SK-N-SH (cell line): ENCODE data around the gene AGBL5. TPM values are rescaled to one million over a fixed set of nuclear protein-coding genes. Genes with fewer than 3 reads are reported as not detected.

Experiments
- CTCF ChIA-PET: fragments of 300-600, 350-600 bp; formaldehyde crosslinking; extraction: SDS; loops from one replicate; lab custom pipeline; 2021; lab: Yijun Ruan, JAX
- POLR2A ChIA-PET: fragments of 350-600 bp; sonication (Branson Sonifier 250); formaldehyde crosslinking; extraction: SDS; loops from one replicate; lab custom pipeline; 2020; ENCODE audit warnings: antibody characterized with exemption, inconsistent platforms; lab: Yijun Ruan, JAX
- DNase-seq: peaks from one replicate; pipeline ENCODE4 v3.0.0; 2012
- H2AFZ ChIP-seq: fragments of 200-600 bp; sonication (generic); 2 replicates; pipeline ENCODE4 v1.8.1; 2016; ENCODE audit warnings: antibody characterized with exemption, mild to moderate bottlenecking, low read depth
- H3F3A ChIP-seq: fragments of 200-600 bp; sonication (generic); replicated peaks from 2 replicates; pipeline ENCODE3; 2016; ENCODE audit warnings: antibody characterized with exemption, mild to moderate bottlenecking; ENCODE audit not compliant: insufficient read depth
- H3K27ac ChIP-seq, 2 experiments: fragments of 200-500 bp in 1 of 2; fragments of 200-600 bp in 1 of 2; sonication (Bioruptor generic) in 1 of 2; sonication (generic), shearing (Covaris generic) in 1 of 2; 2 replicates each; pipeline versions ENCODE4 v1.5.1 to v1.6.1; 2014 to 2016; ENCODE audit warnings: low read depth in 2 of 2, inconsistent platforms in 1 of 2, low read length in 1 of 2, mild to moderate bottlenecking in 1 of 2, mixed read lengths in 1 of 2
- H3K27me3 ChIP-seq: fragments of 200-600 bp; sonication (generic), shearing (Covaris generic); 2 replicates; pipeline ENCODE4 v1.6.1; 2016; ENCODE audit warnings: mixed run types; ENCODE audit not compliant: insufficient read depth
- H3K36me3 ChIP-seq, 2 experiments: fragments of 200-500 bp in 1 of 2; fragments of 200-600 bp in 1 of 2; sonication (Bioruptor generic) in 1 of 2; sonication (generic) in 1 of 2; replicated peaks in 1 of 2; 2 replicates each; pipeline versions ENCODE3 to v1.5.1; 2014 to 2016; ENCODE audit warnings: low read length in 1 of 2, mild to moderate bottlenecking in 1 of 2; ENCODE audit not compliant: insufficient read depth in 2 of 2, control insufficient read depth in 1 of 2
- H3K4me1 ChIP-seq, 2 experiments: fragments of 200-500 bp in 1 of 2; fragments of 200-600 bp in 1 of 2; sonication (Bioruptor generic) in 1 of 2; sonication (generic), shearing (Covaris generic) in 1 of 2; 2 replicates each; pipeline versions ENCODE4 v1.5.1 to v1.6.1; 2014 to 2016; ENCODE audit warnings: low read depth in 1 of 2, low read length in 1 of 2, mixed run types in 1 of 2; ENCODE audit not compliant: insufficient read depth in 2 of 2, control insufficient read depth in 1 of 2
- H3K4me2 ChIP-seq: fragments of 200-600 bp; sonication (generic), shearing (Covaris generic); 2 replicates; pipeline ENCODE4 v1.6.1; 2017; ENCODE audit warnings: mixed run types
- H3K4me3 ChIP-seq, 2 experiments: fragments of 200-500 bp in 1 of 2; fragments of 200-600 bp in 1 of 2; sonication (Bioruptor generic) in 1 of 2; sonication (generic), shearing (Covaris generic) in 1 of 2; 2 replicates each; pipeline versions ENCODE4 v1.5.1 to v1.8.1; 2014 to 2016; ENCODE audit warnings: low read depth in 2 of 2, inconsistent platforms in 1 of 2, low read length in 1 of 2, mild to moderate bottlenecking in 1 of 2, mixed read lengths in 1 of 2, moderate library complexity in 1 of 2
- H3K79me2 ChIP-seq: fragments of 200-600 bp; sonication (generic); 2 replicates; pipeline ENCODE4 v1.8.1; 2017; ENCODE audit warnings: mild to moderate bottlenecking; ENCODE audit not compliant: insufficient read depth
- H3K9ac ChIP-seq: fragments of 200-600 bp; sonication (generic); 2 replicates; pipeline ENCODE4 v1.6.1; 2017; ENCODE audit warnings: mixed run types
- H3K9me2 ChIP-seq: fragments of 200-600 bp; sonication (generic); 2 replicates; pipeline ENCODE4 v1.6.1; 2017; ENCODE audit warnings: mixed run types
- H3K9me3 ChIP-seq: fragments of 200-600 bp; sonication (generic); 2 replicates; pipeline ENCODE4 v1.6.1; 2017; ENCODE audit warnings: mixed run types, mild to moderate bottlenecking, moderate library complexity
- H4K20me1 ChIP-seq: fragments of 200-600 bp; sonication (generic); 2 replicates; pipeline ENCODE4 v1.6.1; 2017; ENCODE audit warnings: mild to moderate bottlenecking, mixed run types; ENCODE audit not compliant: insufficient read depth
- EP300 ChIP-seq, 2 experiments: IDR thresholded peaks; 2 replicates each; pipeline versions ENCODE4 v1.4.0 to v1.6.1; 2012; ENCODE audit warnings: borderline replicate concordance in 1 of 2, low read depth in 1 of 2, low read length in 1 of 2
- EZH2phosphoT487 ChIP-seq: fragments of 200-600 bp; sonication (generic); IDR thresholded peaks from 2 replicates; pipeline ENCODE4 v1.6.1; 2017; ENCODE audit warnings: low read depth, mixed run types, mild to moderate bottlenecking, antibody characterized with exemption, moderate library complexity, borderline replicate concordance
- FOSL2 ChIP-seq: IDR thresholded peaks from 2 replicates; pipeline ENCODE4 v1.4.0; 2012; ENCODE audit warnings: low read depth, mild to moderate bottlenecking, moderate library complexity, borderline replicate concordance
- GATA2 ChIP-seq: sonication (generic); formaldehyde crosslinking; IDR thresholded peaks from 2 replicates; pipeline ENCODE4 v1.5.0; 2020; ENCODE audit warnings: mild to moderate bottlenecking, missing genetic modification reagents
- JUND ChIP-seq: IDR thresholded peaks from 2 replicates; pipeline ENCODE4 v1.4.0; 2012
- MEF2A ChIP-seq: IDR thresholded peaks from 2 replicates; pipeline ENCODE4 v1.4.0; 2012; ENCODE audit warnings: low read depth, borderline replicate concordance
- MXI1 ChIP-seq: IDR thresholded peaks from 2 replicates; pipeline ENCODE4 v1.6.1; 2012; ENCODE audit warnings: mild to moderate bottlenecking, low read depth, low read length, improper control_type of control experiment
- NRF1 ChIP-seq: IDR thresholded peaks from 2 replicates; pipeline ENCODE4 v1.6.1; 2012; ENCODE audit warnings: low read depth, mild to moderate bottlenecking, low read length
- PBX3 ChIP-seq: IDR thresholded peaks from 2 replicates; pipeline ENCODE4; 2012
- POLR2AphosphoS5 ChIP-seq: IDR thresholded peaks from 2 replicates; pipeline ENCODE4 v1.6.1; 2012; ENCODE audit warnings: low read depth, low read length
- RAD21 ChIP-seq: IDR thresholded peaks from 2 replicates; pipeline ENCODE4 v1.6.1; 2012; ENCODE audit warnings: mild to moderate bottlenecking, low read length
- REST ChIP-seq: IDR thresholded peaks from 2 replicates; pipeline ENCODE4 v1.6.1; 2012; ENCODE audit warnings: mild to moderate bottlenecking, low read depth, low read length, moderate library complexity
- RFX5 ChIP-seq: IDR thresholded peaks from 2 replicates; pipeline ENCODE4 v1.6.1; 2012; ENCODE audit warnings: mild to moderate bottlenecking, improper control_type of control experiment, low read length
- RXRA ChIP-seq: IDR thresholded peaks from 2 replicates; pipeline ENCODE4 v1.4.0; 2012; ENCODE audit warnings: low read depth, mild to moderate bottlenecking, borderline replicate concordance
- SMC3 ChIP-seq: IDR thresholded peaks from 2 replicates; pipeline ENCODE4 v1.6.1; 2012; ENCODE audit warnings: low read depth, low read length, improper control_type of control experiment
- TAF1 ChIP-seq: IDR thresholded peaks from 2 replicates; pipeline ENCODE4 v1.6.1; 2012; ENCODE audit warnings: low read depth, mild to moderate bottlenecking, low read length, moderate library complexity, borderline replicate concordance
- TCF12 ChIP-seq: IDR thresholded peaks from 2 replicates; pipeline ENCODE4 v1.4.0; 2012
- USF1 ChIP-seq: IDR thresholded peaks from 2 replicates; pipeline ENCODE4 v1.4.0; 2012; ENCODE audit warnings: low read depth, borderline replicate concordance
- WGBS: methylation state at CpG from one replicate; pipeline ENCODE4 v1.1.6; 2017; ENCODE audit warnings: low lambda C conversion rate; 5-methylcytosine and 5-hydroxymethylcytosine counted together
- polyA plus RNA-seq, 3 experiments: library from polyadenylated mRNA; depleted of rRNA; stranded (reverse); fragments of >200 nt; gene quantifications; 2 replicates each; pipeline ENCODE4 v1.2.3, GENCODE V29; 2012
- TF ChIP-seq, protein P1 (sequence below): fragments of 200-600 bp; sonication (generic); IDR thresholded peaks from 2 replicates; pipeline ENCODE4 v1.6.1; 2017; ENCODE audit warnings: antibody characterized with exemption, mild to moderate bottlenecking, moderate library complexity

The AGBL5 gene
- polyA plus RNA-seq, 1 of the 3 experiments (the other 2 are of a cell fraction), result 45.5 TPM

DNA sequence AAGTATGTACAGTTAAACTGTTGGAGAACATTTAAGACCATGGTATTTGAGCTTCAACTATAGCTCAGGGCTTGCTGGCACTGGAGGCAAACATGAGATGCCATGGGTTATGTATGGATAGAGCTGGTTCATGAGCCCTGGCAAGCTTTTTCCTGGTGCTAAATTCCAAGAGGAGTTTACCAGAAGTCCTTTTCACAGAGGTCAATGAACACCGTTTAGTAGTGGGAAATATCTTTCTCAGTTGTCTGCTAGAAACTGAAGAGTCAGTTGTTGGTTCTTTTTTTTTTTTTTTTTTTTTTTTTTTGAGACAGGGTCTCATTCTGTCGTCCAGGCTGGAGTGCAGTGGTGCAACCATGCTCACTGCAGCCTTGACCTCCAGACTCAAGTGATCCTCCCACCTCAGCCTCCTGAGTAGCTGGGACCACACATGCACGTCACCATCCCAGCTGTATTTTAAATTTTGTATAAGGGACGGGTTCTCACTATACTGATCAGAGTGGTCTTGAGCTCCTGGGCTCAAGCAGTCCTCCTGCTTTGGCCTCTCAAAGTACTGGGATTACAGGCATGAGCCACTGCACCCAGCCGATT, 36.4 kb downstream of the AGBL5 start:
- Histone ChIP-seq H3K9ac (no peak overlapping the region), H3K79me2 (no peaks in the 10 kb centered on the region), H3K4me3 (peak overlapping the region in 1 of 2 experiments; percentile 75; a peak in 1 of 4 replicates), H2AFZ (no peak overlapping the region), H3K27me3 (no peaks in the 10 kb centered on the region), H3K36me3 (peaks cover 0 to 22% of the 10 kb centered on the region in 2 experiments), H3K27ac (no peak overlapping the region), H3K4me2 (0 out of 2 replicates have a peak overlapping the region, but pooled peaks have one; percentile 89), H3K4me1 (peaks cover 6 to 32% of the 10 kb centered on the region in 2 experiments; a peak in 3 of 4 replicates), H3K9me2 (no peaks in the 10 kb centered on the region), H4K20me1 (peaks cover 8% of the 10 kb centered on the region; the same call in 1 of the 2 replicates), H3F3A (peaks cover 7% of the 10 kb centered on the region), H3K9me3 (no peaks in the 10 kb centered on the region)
- TF ChIP-seq PBX3 (no peak), RFX5 (no peak), TAF1 (no peak), SMC3 (no peak), EZH2phosphoT487 (no peak), RXRA (no peak), RAD21 (no peak), NRF1 (no peak), JUND (no peak), TCF12 (no peak), MEF2A (no peak), MXI1 (no peak), GATA2 (CRISPR knock-in tag) (no peak), POLR2AphosphoS5 (no peak), EP300 (IDR thresholded peaks at IDR 0.05; ENCODE audit: borderline replicate concordance in 1 of 2, low read depth in 1 of 2, low read length in 1 of 2) (no peak), FOSL2 (no peak), USF1 (no peak), REST (no peak)
- TF ChIP-seq, protein P1, sequence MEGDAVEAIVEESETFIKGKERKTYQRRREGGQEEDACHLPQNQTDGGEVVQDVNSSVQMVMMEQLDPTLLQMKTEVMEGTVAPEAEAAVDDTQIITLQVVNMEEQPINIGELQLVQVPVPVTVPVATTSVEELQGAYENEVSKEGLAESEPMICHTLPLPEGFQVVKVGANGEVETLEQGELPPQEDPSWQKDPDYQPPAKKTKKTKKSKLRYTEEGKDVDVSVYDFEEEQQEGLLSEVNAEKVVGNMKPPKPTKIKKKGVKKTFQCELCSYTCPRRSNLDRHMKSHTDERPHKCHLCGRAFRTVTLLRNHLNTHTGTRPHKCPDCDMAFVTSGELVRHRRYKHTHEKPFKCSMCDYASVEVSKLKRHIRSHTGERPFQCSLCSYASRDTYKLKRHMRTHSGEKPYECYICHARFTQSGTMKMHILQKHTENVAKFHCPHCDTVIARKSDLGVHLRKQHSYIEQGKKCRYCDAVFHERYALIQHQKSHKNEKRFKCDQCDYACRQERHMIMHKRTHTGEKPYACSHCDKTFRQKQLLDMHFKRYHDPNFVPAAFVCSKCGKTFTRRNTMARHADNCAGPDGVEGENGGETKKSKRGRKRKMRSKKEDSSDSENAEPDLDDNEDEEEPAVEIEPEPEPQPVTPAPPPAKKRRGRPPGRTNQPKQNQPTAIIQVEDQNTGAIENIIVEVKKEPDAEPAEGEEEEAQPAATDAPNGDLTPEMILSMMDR, result no peak
- DNase-seq, result no peak
- POLR2A ChIA-PET, result interaction anchor here (0.6 to 4.8 kb wide), 14 partner anchors 9 to 215 kb away, joined by 3 to 36 read pairs (median 4); partner anchors contain the start of genes AGBL5, EMILIN1, OST4 and PREB
- 86% methylated on average over 5 of the region's 5 CpGs for WGBS
- CTCF ChIA-PET, result interaction anchor here (0.6 to 14.6 kb wide), 26 partner anchors 9 to 288 kb away, joined by 3 to 227 read pairs (median 3); partner anchors contain the start of genes AGBL5 and OST4
